HG03354 (cell line): ENCODE results near the gene CAMSAP3.

Experiments used
- ATAC-seq: cut with Tn5 transposase; IDR thresholded peaks from one replicate; pipeline ENCODE4 v1.9.1; 2021; ENCODE audit warnings: mild to moderate bottlenecking; ENCODE audit not compliant: unreplicated experiment, poor library complexity, severe bottlenecking

Gene CAMSAP3

DNA sequence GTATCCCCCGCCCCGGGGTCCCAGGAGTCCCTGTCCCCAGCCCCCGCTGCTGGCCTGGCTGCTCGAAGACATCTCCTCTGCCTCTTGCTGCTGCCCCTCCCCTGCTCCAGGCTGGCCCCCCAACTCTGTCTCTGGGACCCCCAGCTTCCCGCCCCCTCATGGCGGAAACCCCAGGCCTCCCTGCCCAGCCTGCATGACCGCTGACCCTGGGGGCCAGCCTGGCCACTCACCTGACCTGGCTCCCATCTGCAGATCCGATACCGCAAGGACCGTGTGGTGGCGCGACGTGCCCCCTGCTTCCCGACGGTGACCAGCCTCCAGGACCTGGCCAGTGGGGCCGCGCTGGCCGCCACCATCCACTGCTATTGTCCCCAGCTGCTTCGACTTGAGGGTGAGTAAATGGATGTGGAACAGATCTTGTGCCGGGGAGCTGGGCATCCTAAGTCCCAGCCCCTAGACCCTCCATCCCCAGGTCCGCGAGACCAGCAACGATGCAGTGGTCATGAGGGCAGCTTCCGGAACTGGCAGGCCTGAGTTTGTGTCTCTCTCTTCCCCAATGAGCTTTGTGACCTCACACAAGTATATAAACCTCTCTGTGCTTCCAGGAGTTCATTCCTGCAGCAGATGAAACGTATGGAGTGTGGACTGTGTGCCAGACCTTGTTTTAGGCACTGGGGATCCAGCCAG, 12.4 kb downstream of the CAMSAP3 start:
- ATAC-seq = no peak

DNA sequence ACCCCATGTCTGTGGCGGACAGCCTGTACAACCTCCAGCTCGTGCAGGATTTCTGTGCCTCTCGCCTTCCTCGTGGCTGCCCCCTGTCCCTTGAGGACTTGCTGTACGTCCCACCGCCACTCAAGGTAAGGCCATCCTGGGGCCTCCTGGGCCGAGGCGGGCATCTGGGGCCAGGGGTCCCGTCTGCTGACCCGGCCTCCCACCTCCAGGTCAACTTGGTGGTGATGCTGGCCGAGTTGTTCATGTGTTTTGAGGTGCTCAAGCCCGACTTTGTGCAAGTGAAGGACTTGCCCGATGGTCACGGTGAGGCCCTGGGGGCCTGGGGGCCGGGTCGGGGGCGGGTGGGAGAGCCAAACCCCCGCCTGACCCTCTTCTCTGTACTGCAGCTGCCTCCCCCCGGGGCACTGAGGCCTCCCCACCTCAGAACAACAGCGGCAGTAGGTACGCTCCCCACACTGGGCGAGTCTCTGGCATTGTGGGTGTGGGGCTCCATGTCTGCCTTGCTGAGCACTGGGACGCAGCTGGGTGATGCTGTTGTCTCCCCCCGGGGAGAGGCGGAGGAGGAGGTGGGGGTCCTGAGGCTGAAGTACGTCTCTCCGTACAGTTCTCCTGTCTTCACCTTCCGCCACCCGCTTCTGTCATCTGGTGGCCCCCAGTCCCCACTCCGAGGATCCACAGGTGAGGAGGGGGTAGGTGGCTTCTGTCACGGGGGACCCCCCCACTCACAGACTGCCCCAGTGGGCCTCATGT, 15.0 kb downstream of the CAMSAP3 start:
- no peak for ATAC-seq

DNA sequence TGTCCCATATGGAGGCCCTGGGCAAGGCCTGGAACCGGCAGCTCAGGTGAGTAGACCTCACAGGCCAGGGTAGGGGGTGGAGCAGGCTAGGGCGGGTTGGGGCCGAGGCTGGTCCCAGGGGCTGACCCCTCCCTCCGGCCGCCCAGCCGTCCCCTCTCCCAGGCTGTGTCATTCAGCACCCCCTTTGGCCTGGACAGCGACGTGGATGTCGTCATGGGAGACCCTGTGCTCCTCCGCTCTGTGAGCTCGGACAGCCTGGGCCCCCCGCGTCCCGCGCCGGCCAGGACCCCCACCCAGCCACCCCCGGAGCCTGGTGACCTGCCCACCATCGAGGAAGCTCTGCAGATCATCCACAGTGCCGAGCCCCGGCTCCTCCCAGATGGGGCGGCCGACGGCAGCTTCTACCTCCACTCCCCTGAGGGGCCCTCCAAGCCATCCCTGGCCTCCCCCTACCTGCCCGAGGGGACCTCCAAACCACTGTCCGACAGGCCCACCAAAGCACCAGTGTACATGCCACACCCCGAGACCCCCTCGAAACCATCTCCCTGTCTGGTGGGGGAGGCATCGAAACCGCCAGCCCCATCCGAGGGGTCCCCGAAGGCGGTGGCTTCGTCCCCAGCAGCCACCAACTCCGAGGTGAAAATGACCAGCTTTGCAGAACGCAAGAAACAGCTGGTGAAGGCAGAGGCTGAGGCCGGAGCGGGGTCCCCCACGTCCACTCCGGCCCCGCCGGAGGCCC, 16.0 kb downstream of the CAMSAP3 start:
- ATAC-seq = no peak

DNA sequence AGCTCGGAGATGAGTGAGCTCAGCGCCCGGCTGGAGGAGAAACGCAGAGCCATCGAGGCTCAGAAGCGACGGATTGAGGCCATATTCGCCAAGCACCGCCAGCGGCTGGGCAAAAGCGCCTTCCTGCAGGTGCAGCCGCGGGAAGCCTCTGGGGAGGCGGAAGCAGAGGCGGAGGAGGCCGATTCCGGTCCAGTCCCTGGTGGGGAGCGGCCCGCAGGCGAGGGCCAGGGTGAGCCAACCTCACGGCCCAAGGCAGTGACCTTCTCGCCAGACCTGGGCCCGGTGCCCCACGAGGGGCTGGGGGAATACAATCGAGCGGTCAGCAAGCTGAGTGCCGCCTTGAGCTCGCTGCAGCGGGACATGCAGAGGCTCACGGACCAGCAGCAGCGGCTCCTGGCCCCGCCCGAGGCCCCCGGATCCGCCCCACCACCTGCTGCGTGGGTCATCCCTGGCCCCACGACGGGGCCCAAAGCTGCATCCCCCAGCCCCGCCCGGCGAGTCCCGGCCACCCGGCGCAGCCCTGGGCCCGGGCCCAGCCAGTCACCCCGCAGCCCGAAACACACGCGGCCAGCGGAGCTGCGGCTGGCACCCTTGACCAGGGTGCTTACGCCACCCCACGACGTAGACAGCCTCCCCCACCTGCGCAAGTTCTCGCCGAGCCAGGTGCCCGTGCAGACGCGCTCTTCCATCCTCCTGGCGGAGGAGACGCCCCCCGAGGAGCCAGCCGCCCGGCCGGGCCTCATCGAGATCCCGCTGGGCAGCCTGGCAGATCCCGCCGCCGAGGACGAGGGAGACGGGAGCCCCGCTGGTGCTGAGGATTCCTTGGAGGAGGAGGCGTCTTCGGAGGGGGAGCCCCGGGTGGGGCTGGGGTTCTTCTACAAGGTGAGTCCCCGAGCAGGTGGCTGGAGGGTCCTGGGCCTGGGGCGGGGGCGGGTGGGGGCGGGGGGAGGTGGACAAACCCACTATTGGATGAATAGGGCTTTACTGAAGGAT, 16.9 kb downstream of the CAMSAP3 start:
- no peak for ATAC-seq

DNA sequence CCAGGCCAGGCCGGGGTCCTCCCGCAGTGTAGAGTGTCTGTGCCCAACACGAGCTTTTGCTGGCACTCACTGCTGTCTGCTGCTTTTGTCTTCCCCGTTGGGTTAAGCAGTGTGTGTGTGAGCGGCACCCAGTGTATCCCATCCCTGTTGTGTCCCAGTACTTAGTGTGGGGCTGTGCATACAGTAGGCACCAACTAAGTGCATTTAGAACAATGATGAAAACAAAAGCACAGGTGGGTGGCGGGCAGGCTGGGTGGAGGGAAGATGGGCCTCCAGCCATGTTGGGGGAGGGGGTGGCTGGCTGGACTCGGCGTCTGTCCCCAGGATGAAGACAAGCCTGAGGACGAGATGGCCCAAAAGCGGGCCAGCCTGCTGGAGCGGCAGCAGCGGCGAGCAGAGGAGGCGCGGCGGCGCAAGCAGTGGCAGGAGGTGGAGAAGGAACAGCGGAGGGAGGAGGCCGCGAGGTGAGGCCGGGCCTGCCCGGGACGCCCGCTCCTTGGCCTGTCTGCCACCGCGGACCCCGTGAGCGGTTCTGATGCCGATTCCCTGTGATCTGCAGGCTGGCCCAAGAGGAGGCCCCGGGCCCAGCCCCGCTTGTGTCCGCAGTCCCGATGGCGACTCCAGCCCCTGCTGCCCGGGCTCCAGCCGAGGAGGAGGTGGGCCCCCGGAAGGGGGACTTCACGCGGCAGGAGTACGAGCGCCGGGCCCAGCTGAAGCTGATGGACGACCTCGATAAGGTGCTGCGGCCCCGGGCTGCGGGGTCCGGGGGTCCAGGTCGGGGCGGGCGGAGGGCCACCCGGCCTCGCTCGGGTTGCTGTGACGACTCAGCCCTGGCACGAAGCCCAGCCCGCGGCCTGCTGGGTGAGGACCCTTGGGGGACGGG, 19.4 kb downstream of the CAMSAP3 start:
- no peak for ATAC-seq

DNA sequence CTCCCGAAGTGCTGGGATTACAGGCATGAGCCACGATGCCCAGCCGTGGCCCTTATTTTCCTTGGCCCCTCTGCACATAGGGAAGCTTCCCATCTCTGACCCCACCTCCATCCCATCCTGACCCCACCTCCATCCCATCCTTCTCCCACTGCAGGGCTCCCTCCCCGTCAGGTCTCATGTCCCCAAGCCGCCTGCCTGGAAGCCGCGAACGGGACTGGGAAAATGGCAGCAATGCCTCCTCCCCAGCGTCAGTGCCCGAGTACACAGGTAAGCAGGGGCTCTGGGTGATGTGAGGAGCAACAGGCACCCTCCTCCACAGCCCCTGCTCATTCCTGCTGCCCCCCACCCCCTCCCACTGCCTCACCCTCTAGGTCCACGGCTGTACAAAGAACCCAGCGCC, 21.5 kb downstream of the CAMSAP3 start:
- no peak for ATAC-seq

DNA sequence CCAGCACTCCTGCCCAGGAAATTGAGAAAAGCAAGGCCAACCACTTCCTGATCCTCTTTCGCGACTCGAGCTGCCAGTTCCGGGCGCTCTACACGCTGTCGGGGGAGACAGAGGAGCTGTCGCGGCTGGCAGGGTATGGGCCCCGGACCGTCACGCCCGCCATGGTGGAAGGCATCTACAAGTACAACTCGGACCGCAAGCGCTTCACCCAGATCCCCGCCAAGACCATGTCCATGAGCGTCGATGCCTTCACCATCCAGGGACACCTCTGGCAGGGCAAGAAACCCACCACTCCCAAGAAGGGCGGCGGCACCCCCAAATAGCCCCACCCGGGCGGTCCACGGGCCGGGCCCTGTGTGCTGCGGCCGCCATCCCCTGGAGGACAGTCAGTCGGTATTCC, 22.1 kb downstream of the CAMSAP3 start:
- no peak for ATAC-seq

DNA sequence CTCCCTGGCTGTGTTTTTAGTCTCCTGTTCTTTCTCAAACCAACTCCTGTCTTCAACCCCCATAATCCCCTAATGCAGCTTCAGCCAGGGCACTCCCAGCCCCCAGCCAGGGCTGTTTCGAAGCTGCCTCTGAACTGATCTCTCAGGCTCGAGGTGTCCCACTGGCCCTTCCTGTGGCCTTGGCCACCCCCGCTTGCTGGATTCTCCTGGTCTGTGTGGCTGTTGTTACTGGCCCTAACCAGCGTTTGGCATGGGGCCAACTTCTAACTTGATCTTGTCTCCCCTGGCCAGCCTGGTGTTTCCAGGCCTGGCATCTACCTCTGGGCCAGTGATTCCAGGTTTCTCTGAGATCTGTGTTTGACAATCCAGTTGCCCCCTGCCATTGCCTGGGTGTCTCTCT, 22.7 kb downstream of the CAMSAP3 start:
- no peak for ATAC-seq

DNA sequence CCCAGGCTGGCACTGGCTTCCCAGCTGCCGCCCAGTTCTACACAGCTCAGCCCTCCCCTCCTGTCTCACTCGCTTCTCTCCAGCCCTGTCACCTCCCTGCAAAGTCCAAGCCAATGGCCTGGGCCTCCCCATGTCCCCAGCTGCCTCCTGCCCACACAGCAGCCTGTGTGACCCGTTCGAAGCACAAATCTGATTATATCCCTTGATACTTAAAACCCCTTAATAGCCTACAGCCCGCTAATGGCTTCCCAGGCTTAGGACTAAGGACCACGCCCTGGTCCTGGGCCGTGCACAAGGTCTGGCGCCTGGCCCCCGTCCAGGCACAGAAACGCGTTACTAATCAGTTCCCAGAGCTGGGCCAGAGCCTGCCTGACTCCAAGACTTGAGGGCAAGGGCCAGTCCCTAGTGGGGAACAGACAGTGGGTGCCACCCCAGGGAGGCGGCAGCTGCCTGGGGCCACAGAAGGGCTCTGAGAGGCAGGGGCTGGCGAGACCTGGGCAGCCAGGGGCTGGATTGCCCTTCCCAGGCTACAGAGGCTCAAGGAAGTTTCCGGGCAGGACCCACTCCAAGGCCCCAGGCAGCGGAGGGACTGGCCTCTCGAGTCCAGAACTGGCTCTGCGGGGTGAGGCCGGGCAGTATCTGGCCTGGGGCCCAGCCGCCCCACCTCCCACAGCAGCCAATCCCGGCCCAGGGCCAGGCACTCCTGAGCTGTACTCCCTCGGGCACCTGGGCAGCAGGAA, 23.3 kb downstream of the CAMSAP3 start:
- no peak for ATAC-seq

DNA sequence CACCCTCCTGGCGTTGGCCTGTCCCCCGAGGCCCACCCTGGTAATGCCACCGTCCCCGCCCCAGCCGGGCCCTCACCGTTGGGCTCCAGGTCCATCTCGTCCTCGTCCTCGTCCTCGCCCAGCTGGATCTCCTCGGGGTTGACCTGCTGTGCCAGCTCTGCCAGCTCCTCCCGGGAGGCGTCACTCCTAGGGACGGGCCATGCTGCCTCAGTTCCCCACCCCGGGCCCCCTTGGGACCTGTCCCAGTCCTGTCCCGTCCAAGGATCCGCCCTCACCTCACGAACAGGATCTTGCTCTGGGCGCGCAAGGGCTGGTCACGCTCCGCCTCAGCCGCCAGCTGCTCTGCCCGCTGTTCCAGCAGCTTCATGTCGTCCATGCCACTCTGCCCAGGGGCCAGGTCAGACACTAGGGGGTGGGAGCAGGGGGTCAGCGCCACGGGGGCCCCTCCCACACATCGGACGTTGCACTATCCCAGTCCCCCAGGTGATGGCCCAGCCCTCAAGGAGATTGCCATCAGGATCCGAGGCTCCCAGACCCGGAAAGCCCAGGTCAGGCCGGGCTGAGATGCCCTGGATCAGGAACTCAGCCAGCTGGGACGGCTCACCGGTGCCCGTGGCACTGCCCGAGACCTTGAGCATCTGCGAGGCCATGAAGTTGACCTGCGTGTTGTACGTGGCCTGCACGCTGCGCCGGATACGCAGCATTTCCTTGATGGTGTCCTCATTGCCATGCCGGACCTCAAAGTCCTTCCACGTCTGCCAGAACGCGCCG, 24.2 kb downstream of the CAMSAP3 start:
- no peak for ATAC-seq

DNA sequence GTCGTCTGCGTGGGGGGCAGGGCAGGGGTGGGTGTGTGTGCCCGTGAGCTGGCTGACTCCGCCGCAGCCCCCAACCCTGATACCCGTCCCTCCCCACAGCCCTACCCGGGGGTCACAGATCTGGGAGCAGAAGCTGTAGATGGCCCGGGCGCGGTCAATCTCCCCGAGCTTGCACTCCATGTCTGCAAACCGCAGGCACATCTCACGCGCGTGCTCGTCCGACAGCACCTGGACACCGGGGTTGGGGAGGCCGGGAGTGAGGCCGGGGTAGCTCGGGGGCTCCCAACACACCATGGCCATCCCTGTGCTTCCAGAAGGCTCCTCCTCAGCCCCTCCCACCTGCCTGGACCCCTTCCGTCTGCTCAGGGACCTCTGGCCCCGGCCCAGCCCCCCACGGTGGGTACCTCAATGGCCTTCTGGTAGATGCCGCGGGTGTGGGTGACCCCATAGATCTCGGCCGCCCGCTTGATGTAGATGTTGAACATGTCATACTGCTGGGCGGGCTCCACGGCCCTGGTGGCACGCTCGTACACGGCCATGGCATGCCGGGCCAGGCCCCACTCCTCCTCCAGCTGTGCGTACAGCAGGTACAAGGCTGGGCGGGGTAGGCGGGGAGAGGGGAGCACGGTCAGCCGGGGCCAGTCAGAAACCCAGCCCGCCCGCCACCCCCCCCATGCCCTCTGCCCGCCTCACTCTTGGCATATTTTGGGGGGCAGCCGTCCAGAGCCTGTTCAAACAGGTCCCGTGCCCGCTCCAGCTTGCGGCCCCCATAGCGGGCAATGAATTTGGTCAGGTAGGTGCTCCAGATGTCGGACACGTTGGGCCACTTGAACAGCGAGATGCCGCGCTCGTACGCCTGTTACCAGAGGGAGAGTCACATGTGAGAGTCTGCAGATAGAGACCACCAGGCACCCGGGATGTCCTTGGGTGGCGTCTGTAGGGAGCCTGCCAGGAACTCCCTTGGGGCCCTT, 25.1 kb downstream of the CAMSAP3 start:
- ATAC-seq = no peak

DNA sequence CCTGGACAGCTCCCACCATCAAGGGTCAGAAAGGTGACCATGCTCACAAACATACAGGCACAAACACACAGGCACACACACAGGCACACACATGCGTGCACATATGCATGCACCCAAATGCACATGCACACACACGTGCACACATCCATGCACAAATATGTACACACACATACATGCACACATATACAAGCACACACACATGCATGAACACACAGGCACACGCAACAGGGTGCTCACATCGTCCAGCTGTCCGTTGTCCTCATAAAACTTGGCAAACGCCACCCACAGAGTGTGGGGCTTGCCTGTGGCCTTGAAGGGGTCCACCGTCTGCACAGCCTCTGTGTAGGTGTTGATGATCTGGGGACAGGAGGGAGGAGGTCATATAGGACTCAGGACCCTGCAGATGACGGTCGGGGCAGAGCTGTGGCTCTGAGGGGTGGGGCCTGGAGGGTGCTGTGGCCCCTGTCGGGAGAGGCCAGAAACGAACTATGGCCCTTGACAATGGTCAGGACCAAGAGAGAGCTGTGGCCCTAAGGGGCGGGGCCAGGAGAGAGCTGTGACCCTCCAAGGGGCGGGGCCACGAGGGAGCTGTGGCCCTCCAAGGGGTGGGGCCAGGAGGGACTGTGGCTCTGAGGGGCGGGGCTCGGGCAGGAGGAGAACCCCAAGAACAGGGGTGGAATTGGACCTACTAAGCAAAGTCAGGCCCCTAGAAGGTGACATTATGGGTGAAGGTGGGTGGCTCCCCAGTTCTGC, 27.4 kb downstream of the CAMSAP3 start:
- ATAC-seq = no peak

DNA sequence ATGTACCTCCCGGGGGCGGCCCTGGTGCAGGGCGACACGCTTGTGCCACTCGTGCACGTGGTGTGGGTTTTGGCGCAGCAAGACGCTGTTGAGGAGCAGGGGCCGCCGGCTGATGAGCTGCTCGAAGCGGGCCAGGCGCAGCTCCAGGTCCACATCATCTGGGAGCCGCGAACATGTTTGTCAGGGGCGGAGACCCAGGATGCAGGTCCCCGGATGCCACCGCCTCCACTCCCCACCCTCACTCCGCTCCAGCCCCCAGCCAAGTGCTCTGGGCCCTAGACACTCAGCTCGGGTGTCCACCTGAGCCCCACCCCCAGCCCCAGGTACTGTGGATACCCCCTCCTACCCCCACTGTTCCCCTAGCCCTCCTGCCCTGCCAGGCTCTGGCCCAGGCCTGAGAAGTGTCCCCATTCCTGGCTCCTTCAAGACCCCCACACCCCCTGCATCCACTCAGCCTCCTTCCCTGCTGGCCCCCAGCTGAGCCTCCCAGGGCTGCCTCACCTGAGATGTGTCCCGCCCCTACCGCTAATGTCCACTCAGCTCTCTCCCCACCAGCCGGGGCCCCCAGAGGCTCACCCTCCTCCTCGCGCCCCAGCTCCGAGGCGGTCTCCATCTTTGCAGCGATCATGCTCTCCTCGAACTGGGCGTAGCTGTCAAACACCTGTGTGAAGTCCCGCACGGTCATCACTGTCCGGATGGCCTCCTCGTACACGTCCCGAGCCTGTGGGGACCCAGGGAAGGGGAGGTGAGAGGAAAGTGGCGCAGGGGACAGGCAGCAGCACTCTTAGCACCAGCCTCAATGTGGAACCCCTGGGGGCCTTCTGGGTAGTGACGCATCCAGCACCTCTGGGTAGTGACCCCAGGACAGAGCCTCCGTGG, 28.3 kb downstream of the CAMSAP3 start:
- no peak for ATAC-seq

DNA sequence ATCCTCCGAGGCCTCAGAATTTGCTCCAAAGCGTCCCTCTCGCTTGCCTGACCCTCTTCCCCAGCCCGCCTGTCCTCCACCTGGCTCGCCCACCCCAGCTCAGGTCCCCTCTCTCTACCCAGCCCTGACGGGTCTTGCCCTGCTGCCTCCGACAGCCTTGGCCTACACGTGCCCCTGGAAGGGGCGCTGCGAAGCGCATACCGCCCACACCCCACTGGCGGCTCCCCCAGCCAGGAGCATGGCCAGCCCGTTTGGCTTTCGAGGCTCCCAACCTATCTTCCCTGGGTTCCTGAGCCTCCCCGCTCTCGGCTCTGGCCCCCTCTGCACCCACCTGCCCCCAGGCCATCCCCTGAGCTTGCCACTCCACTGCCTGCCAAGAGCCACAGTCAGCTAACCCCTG, 29.1 kb downstream of the CAMSAP3 start:
- no peak for ATAC-seq
